OCI-LY3 (cell line): ENCODE measurements around the gene RAP1GAP2.

Source experiments
- H2AFZ ChIP-seq: fragments of 200-600, 300-600 bp; shearing (Covaris generic); 2 replicates; pipeline ENCODE4 v1.6.0; 2014; ENCODE audit warnings: antibody characterized with exemption, low read depth, low read length
- H3K27ac ChIP-seq: fragments of 200-600, 300-600 bp; sonication (generic); 2 replicates; pipeline ENCODE4 v1.5.1; 2014; ENCODE audit warnings: mild to moderate bottlenecking, low read length, moderate library complexity, mixed read lengths
- H3K27me3 ChIP-seq: fragments of 200-600, 300-600 bp; sonication (generic); 2 replicates; pipeline ENCODE4 v1.6.1; 2014; ENCODE audit warnings: low read depth, low read length, mixed read lengths
- H3K36me3 ChIP-seq: fragments of 200-600, 300-600 bp; sonication (generic); replicated peaks from 2 replicates; pipeline ENCODE3; 2014; ENCODE audit warnings: low read depth, low read length, mixed read lengths
- H3K4me1 ChIP-seq: fragments of 300-600, 200-600 bp; sonication (generic); 2 replicates; pipeline ENCODE4 v1.6.1; 2014; ENCODE audit warnings: low read length, mixed read lengths
- H3K4me2 ChIP-seq: fragments of 200-600, 300-600 bp; sonication (generic); 2 replicates; pipeline ENCODE4 v1.6.1; 2014; ENCODE audit warnings: low read length, mixed read lengths
- H3K4me3 ChIP-seq: fragments of 300-600, 200-600 bp; sonication (generic); 2 replicates; pipeline ENCODE4 v1.5.1; 2014; ENCODE audit warnings: antibody characterized with exemption, mild to moderate bottlenecking, low read length, moderate library complexity
- H3K79me2 ChIP-seq: fragments of 300-600, 200-600 bp; shearing (Covaris generic); 2 replicates; pipeline ENCODE4 v1.6.1; 2014; ENCODE audit warnings: mild to moderate bottlenecking, low read length, mixed read lengths
- H3K9ac ChIP-seq: fragments of 300-600, 200-600 bp; shearing (Covaris generic); 2 replicates; pipeline ENCODE4 v1.6.0; 2014; ENCODE audit warnings: mild to moderate bottlenecking, low read length, moderate library complexity
- H3K9me3 ChIP-seq: fragments of 200-600, 300-600 bp; shearing (Covaris generic); 2 replicates; pipeline ENCODE4 v1.6.1; 2014; ENCODE audit warnings: low read length, mixed read lengths; ENCODE audit not compliant: insufficient read depth
- H4K20me1 ChIP-seq: fragments of 200-600, 300-600 bp; sonication (generic); 2 replicates; pipeline ENCODE4 v1.6.1; 2016; ENCODE audit warnings: low read length, mixed read lengths; ENCODE audit not compliant: insufficient read depth
- EZH2phosphoT487 ChIP-seq: fragments of 200-600 bp; shearing (Covaris generic); IDR thresholded peaks from 2 replicates; pipeline ENCODE4 v1.6.1; 2018; ENCODE audit warnings: antibody characterized with exemption, mixed run types, low read depth
- TF ChIP-seq, protein P1 (sequence below): fragments of 200-600, 300-600 bp; sonication (generic); IDR thresholded peaks from 2 replicates; pipeline ENCODE4 v1.5.1; 2014; ENCODE audit warnings: antibody characterized with exemption, low read length, low read depth

Gene RAP1GAP2

DNA sequence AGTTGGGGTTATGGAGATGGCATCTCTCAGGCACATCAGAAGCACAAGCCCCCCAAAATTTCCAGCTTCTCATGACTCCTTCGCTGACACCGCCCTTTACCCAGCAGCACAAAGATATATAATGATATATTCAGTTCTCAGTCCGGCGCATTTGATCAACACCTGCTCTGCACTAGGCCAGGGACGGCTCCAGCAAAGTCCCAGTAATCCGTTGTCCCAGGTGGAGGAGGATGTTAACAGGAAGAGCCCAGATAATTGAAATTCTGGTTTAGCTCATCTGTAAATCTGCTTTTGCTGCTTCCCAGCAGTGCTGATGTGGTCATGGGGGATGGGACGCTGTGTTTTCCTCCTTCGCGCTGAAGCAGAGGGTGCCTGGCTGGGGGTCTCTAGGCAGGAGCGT is 135.6 kb downstream of the RAP1GAP2 start:
- H3K4me3 ChIP-seq: peak overlapping the region; percentile 57
- peak overlapping the region; percentile 49 for H3K9ac ChIP-seq
- H3K4me2 ChIP-seq: peak overlapping the region; percentile 84
- peaks cover 36% of the 10 kb centered on the region for H3K4me1 ChIP-seq
- H3K9me3 ChIP-seq: no peaks in the 10 kb centered on the region
- H4K20me1 ChIP-seq: no peaks in the 10 kb centered on the region
- H3K36me3 ChIP-seq: no peaks in the 10 kb centered on the region
- no peak overlapping the region for H2AFZ ChIP-seq
- H3K27ac ChIP-seq: peak overlapping the region; percentile 79
- H3K79me2 ChIP-seq: no peaks in the 10 kb centered on the region
- no peak for TF ChIP-seq EZH2phosphoT487
- TF ChIP-seq, protein P1, sequence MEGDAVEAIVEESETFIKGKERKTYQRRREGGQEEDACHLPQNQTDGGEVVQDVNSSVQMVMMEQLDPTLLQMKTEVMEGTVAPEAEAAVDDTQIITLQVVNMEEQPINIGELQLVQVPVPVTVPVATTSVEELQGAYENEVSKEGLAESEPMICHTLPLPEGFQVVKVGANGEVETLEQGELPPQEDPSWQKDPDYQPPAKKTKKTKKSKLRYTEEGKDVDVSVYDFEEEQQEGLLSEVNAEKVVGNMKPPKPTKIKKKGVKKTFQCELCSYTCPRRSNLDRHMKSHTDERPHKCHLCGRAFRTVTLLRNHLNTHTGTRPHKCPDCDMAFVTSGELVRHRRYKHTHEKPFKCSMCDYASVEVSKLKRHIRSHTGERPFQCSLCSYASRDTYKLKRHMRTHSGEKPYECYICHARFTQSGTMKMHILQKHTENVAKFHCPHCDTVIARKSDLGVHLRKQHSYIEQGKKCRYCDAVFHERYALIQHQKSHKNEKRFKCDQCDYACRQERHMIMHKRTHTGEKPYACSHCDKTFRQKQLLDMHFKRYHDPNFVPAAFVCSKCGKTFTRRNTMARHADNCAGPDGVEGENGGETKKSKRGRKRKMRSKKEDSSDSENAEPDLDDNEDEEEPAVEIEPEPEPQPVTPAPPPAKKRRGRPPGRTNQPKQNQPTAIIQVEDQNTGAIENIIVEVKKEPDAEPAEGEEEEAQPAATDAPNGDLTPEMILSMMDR: no peak
- H3K27me3 ChIP-seq: peaks cover under 1% of the 10 kb centered on the region; the same call in 1 of the 2 replicates

DNA sequence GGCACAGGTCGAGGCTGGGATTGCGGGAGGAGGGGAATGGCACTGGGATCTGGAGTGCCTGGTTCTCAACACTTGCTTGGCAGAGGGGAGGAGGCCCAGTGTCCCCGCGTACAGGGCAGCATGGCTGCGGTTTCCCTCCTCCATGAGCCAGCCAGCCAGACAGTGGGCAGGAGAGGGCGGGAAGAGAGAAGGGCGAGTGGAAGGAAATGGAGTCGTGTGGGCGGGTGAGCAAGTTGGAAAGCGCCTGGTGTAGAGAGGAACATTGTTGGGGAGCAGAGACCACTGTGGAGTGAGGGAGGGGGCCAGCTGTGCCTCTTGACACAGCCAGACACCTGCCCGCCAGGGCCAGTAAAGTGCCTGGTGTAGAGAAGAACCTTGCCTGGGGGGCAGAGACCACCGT is 136.7 kb downstream of the RAP1GAP2 start:
- Histone ChIP-seq H3K79me2 (no peaks in the 10 kb centered on the region), H3K9ac (no peak overlapping the region)

DNA sequence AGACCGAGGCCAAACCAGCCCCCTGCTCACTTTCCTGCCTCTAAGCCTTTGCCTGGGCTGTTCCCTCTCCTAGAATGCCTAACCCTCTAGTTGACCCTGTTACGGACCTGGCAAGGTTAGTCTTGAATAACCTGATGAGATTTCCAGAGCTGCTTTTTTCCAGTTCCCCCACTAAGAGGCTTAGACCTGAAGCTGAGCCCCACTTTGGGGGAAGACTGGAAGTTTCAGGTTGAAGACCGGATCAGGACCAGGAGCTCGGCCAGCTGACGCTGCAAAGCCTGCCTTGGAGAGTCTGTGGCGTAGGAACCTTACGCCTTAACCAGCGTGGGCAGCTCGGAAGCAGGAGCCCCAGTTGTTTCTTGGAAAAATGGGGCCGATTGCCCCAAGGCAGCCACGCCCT is 137.4 kb downstream of the RAP1GAP2 start:
- TF ChIP-seq, protein P1: no peak
- no peak for TF ChIP-seq EZH2phosphoT487
- Histone ChIP-seq H3K79me2 (no peaks in the 10 kb centered on the region), H3K4me2 (no peak overlapping the region), H3K27me3 (peaks cover 4% of the 10 kb centered on the region; the same call in 1 of the 2 replicates), H4K20me1 (no peaks in the 10 kb centered on the region), H3K4me1 (peaks cover 46% of the 10 kb centered on the region), H3K4me3 (no peak overlapping the region), H3K9me3 (no peaks in the 10 kb centered on the region), H2AFZ (no peak overlapping the region), H3K9ac (no peak overlapping the region), H3K36me3 (no peaks in the 10 kb centered on the region), H3K27ac (no peak overlapping the region)

More for the DNA sequence above, 136.7 kb downstream of the RAP1GAP2 start:
- no peaks in the 10 kb centered on the region for H3K9me3 ChIP-seq
- peaks cover 4% of the 10 kb centered on the region; the same call in 1 of the 2 replicates for H3K27me3 ChIP-seq
- no peaks in the 10 kb centered on the region for H4K20me1 ChIP-seq
- no peaks in the 10 kb centered on the region for H3K36me3 ChIP-seq
- no peak for TF ChIP-seq EZH2phosphoT487
- TF ChIP-seq, protein P1: no peak
- H3K4me2 ChIP-seq: no peak overlapping the region
- no peak overlapping the region for H3K4me3 ChIP-seq
- H2AFZ ChIP-seq: no peak overlapping the region
- no peak overlapping the region for H3K27ac ChIP-seq
- peaks cover 46% of the 10 kb centered on the region for H3K4me1 ChIP-seq

DNA sequence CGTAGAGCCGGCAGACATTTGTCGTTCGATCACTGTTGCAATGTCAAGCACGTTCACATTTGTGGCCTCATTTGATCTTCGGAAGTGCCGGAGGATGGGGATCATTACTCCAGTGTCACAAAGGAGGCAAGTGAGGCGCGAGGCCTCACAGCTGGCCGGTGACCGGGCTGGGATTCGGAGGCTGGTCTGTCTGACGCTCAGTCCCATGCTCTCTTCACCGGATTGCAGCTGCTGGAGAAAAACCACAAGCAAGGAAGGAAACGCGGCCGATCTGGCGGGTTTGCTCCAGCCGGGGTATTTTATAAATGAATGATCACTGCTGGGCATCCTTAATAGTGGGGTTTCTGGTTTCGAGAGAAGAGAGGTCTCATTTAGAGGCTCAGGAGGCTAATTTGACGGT is 139.4 kb downstream of the RAP1GAP2 start:
- Histone ChIP-seq H3K4me2 (no peak overlapping the region), H3K79me2 (no peaks in the 10 kb centered on the region), H3K27ac (no peak overlapping the region), H3K4me1 (peaks cover 48% of the 10 kb centered on the region), H2AFZ (no peak overlapping the region), H4K20me1 (no peaks in the 10 kb centered on the region), H3K27me3 (peaks cover 4% of the 10 kb centered on the region; the same call in 1 of the 2 replicates), H3K9ac (no peak overlapping the region), H3K4me3 (no peak overlapping the region), H3K36me3 (no peaks in the 10 kb centered on the region), H3K9me3 (no peaks in the 10 kb centered on the region)
- TF ChIP-seq, protein P1: no peak
- no peak for TF ChIP-seq EZH2phosphoT487
